Measurements from ENCODE around the gene SLC8A2.

The SLC8A2 gene

GRCh38 chr19:47450478-47450877 lies 21.2 kb downstream of the SLC8A2 start:
- Histone ChIP-seq H3K36me3 (ENCODE audit: control insufficient read depth, insufficient read depth, low read length) (no peaks in the 10 kb centered on the region), H3K9me3 (ENCODE audit: control insufficient read depth, insufficient read depth, low read depth, low read length) (no peaks in the 10 kb centered on the region), H3K4me1 (ENCODE audit: control insufficient read depth, insufficient read depth, low read length) (peaks cover 13% of the 10 kb centered on the region; the same call in 1 of the 2 replicates), H3K27ac (ENCODE audit: low read depth, low read length) (no peak overlapping the region), H3K9ac (ENCODE audit: low read length) (no peak overlapping the region), H3K4me3 (ENCODE audit: low read depth, low read length) (no peak overlapping the region), H3K27me3 (ENCODE audit: control insufficient read depth, insufficient read depth, low read length) (peaks cover 39% of the 10 kb centered on the region)

GRCh38 chr19:47448360-47448727 lies 23.3 kb downstream of the SLC8A2 start:
- Histone ChIP-seq H3K36me3 (ENCODE audit: control insufficient read depth, insufficient read depth, low read length) (no peaks in the 10 kb centered on the region), H3K9me3 (ENCODE audit: control insufficient read depth, insufficient read depth, low read depth, low read length) (no peaks in the 10 kb centered on the region), H3K27me3 (ENCODE audit: control insufficient read depth, insufficient read depth, low read length) (peaks cover 59% of the 10 kb centered on the region), H3K4me3 (ENCODE audit: low read depth, low read length) (peak overlapping the region; percentile 88), H3K27ac (ENCODE audit: low read depth, low read length) (no peak overlapping the region), H3K9ac (ENCODE audit: low read length) (no peak overlapping the region), H3K4me1 (ENCODE audit: control insufficient read depth, insufficient read depth, low read length) (peaks cover 15% of the 10 kb centered on the region; the same call in 1 of the 2 replicates)

GRCh38 chr19:47447470-47448359 lies 24.0 kb downstream of the SLC8A2 start:
- Histone ChIP-seq H3K4me1 (ENCODE audit: control insufficient read depth, insufficient read depth, low read length) (peaks cover 15% of the 10 kb centered on the region; the same call in 1 of the 2 replicates), H3K4me3 (ENCODE audit: low read depth, low read length) (peak overlapping the region; percentile 88), H3K9me3 (ENCODE audit: control insufficient read depth, insufficient read depth, low read depth, low read length) (no peaks in the 10 kb centered on the region), H3K27ac (ENCODE audit: low read depth, low read length) (no peak overlapping the region), H3K36me3 (ENCODE audit: control insufficient read depth, insufficient read depth, low read length) (no peaks in the 10 kb centered on the region), H3K27me3 (ENCODE audit: control insufficient read depth, insufficient read depth, low read length) (peaks cover 60% of the 10 kb centered on the region), H3K9ac (ENCODE audit: low read length) (peak overlapping the region; percentile 34)

- peak overlapping the region; percentile 88 for H3K4me3 ChIP-seq (ENCODE audit: low read depth, low read length)
- no peaks in the 10 kb centered on the region for H3K36me3 ChIP-seq (ENCODE audit: control insufficient read depth, insufficient read depth, low read length)
- H3K27me3 ChIP-seq (ENCODE audit: control insufficient read depth, insufficient read depth, low read length), result peaks cover 60% of the 10 kb centered on the region
- no peak overlapping the region for H3K27ac ChIP-seq (ENCODE audit: low read depth, low read length)
- H3K9me3 ChIP-seq (ENCODE audit: control insufficient read depth, insufficient read depth, low read depth, low read length), result no peaks in the 10 kb centered on the region
- peaks cover 15% of the 10 kb centered on the region; the same call in 1 of the 2 replicates for H3K4me1 ChIP-seq (ENCODE audit: control insufficient read depth, insufficient read depth, low read length)
- H3K9ac ChIP-seq (ENCODE audit: low read length), result no peak overlapping the region
These were observed 24.9 kb downstream of the SLC8A2 start for GRCh38 chr19:47446534-47447469.

- Histone ChIP-seq H3K36me3 (ENCODE audit: control insufficient read depth, insufficient read depth, low read length) (no peaks in the 10 kb centered on the region), H3K9me3 (ENCODE audit: control insufficient read depth, insufficient read depth, low read depth, low read length) (no peaks in the 10 kb centered on the region), H3K4me3 (ENCODE audit: low read depth, low read length) (peak overlapping the region; percentile 48), H3K27ac (ENCODE audit: low read depth, low read length) (no peak overlapping the region), H3K27me3 (ENCODE audit: control insufficient read depth, insufficient read depth, low read length) (peaks cover 60% of the 10 kb centered on the region), H3K4me1 (ENCODE audit: control insufficient read depth, insufficient read depth, low read length) (peaks cover 15% of the 10 kb centered on the region; the same call in 1 of the 2 replicates), H3K9ac (ENCODE audit: low read length) (no peak overlapping the region)
These were observed 25.7 kb downstream of the SLC8A2 start for GRCh38 chr19:47445937-47446402.

GRCh38 chr19:47445527-47445926 lies 26.2 kb downstream of the SLC8A2 start:
- no peak overlapping the region for H3K27ac ChIP-seq (ENCODE audit: low read depth, low read length)
- peak overlapping the region; percentile 48 for H3K4me3 ChIP-seq (ENCODE audit: low read depth, low read length)
- H3K36me3 ChIP-seq (ENCODE audit: control insufficient read depth, insufficient read depth, low read length), result no peaks in the 10 kb centered on the region
- no peak overlapping the region for H3K9ac ChIP-seq (ENCODE audit: low read length)
- H3K27me3 ChIP-seq (ENCODE audit: control insufficient read depth, insufficient read depth, low read length), result peaks cover 59% of the 10 kb centered on the region
- H3K4me1 ChIP-seq (ENCODE audit: control insufficient read depth, insufficient read depth, low read length), result peaks cover 15% of the 10 kb centered on the region; the same call in 1 of the 2 replicates
- H3K9me3 ChIP-seq (ENCODE audit: control insufficient read depth, insufficient read depth, low read depth, low read length), result no peaks in the 10 kb centered on the region

- H3K36me3 ChIP-seq (ENCODE audit: control insufficient read depth, insufficient read depth, low read length), result no peaks in the 10 kb centered on the region
- H3K4me1 ChIP-seq (ENCODE audit: control insufficient read depth, insufficient read depth, low read length), result peaks cover 15% of the 10 kb centered on the region; the same call in 1 of the 2 replicates
- H3K27ac ChIP-seq (ENCODE audit: low read depth, low read length), result no peak overlapping the region
- peaks cover 53% of the 10 kb centered on the region for H3K27me3 ChIP-seq (ENCODE audit: control insufficient read depth, insufficient read depth, low read length)
- H3K9ac ChIP-seq (ENCODE audit: low read length), result no peak overlapping the region
- H3K4me3 ChIP-seq (ENCODE audit: low read depth, low read length), result no peak overlapping the region
- H3K9me3 ChIP-seq (ENCODE audit: control insufficient read depth, insufficient read depth, low read depth, low read length), result no peaks in the 10 kb centered on the region
These were observed 27.3 kb downstream of the SLC8A2 start for GRCh38 chr19:47444388-47444821.

GRCh38 chr19:47443331-47443730 lies 28.4 kb downstream of the SLC8A2 start:
- Histone ChIP-seq H3K4me3 (ENCODE audit: low read depth, low read length) (no peak overlapping the region), H3K36me3 (ENCODE audit: control insufficient read depth, insufficient read depth, low read length) (no peaks in the 10 kb centered on the region), H3K27ac (ENCODE audit: low read depth, low read length) (no peak overlapping the region), H3K9ac (ENCODE audit: low read length) (no peak overlapping the region), H3K27me3 (ENCODE audit: control insufficient read depth, insufficient read depth, low read length) (peaks cover 42% of the 10 kb centered on the region), H3K4me1 (ENCODE audit: control insufficient read depth, insufficient read depth, low read length) (peaks cover 8% of the 10 kb centered on the region; the same call in 1 of the 2 replicates), H3K9me3 (ENCODE audit: control insufficient read depth, insufficient read depth, low read depth, low read length) (no peaks in the 10 kb centered on the region)

- Histone ChIP-seq H3K4me3 (ENCODE audit: low read depth, low read length) (no peak overlapping the region), H3K27me3 (ENCODE audit: control insufficient read depth, insufficient read depth, low read length) (peaks cover 6% of the 10 kb centered on the region; the same call in 1 of the 2 replicates), H3K4me1 (ENCODE audit: control insufficient read depth, insufficient read depth, low read length) (no peaks in the 10 kb centered on the region), H3K9ac (ENCODE audit: low read length) (no peak overlapping the region), H3K36me3 (ENCODE audit: control insufficient read depth, insufficient read depth, low read length) (no peaks in the 10 kb centered on the region), H3K9me3 (ENCODE audit: control insufficient read depth, insufficient read depth, low read depth, low read length) (no peaks in the 10 kb centered on the region), H3K27ac (ENCODE audit: low read depth, low read length) (no peak overlapping the region)
These were observed 32.9 kb downstream of the SLC8A2 start for GRCh38 chr19:47438793-47439220.

GRCh38 chr19:47437500-47437899 lies 34.2 kb downstream of the SLC8A2 start:
- Histone ChIP-seq H3K4me3 (ENCODE audit: low read depth, low read length) (no peak overlapping the region), H3K27me3 (ENCODE audit: control insufficient read depth, insufficient read depth, low read length) (no peaks in the 10 kb centered on the region; the same call in 1 of the 2 replicates), H3K4me1 (ENCODE audit: control insufficient read depth, insufficient read depth, low read length) (no peaks in the 10 kb centered on the region), H3K36me3 (ENCODE audit: control insufficient read depth, insufficient read depth, low read length) (no peaks in the 10 kb centered on the region), H3K9me3 (ENCODE audit: control insufficient read depth, insufficient read depth, low read depth, low read length) (no peaks in the 10 kb centered on the region), H3K27ac (ENCODE audit: low read depth, low read length) (no peak overlapping the region), H3K9ac (ENCODE audit: low read length) (no peak overlapping the region)
